BJ (cell line): ENCODE results near the gene IFNGR2. TPM values are rescaled to one million over a fixed set of nuclear protein-coding genes. Genes with fewer than 3 reads are reported as not detected.

Experiments used
- CTCF ChIA-PET: fragments of 350-600 bp; formaldehyde crosslinking; extraction: SDS; loops from one replicate; lab custom pipeline; 2021; ENCODE audit warnings: antibody characterized with exemption, inconsistent platforms; lab: Yijun Ruan, JAX
- POLR2A ChIA-PET: fragments of 300-600 bp; sonication (Branson Sonifier 250); formaldehyde crosslinking; extraction: SDS; loops from one replicate; lab custom pipeline; 2021; ENCODE audit warnings: antibody characterized with exemption; lab: Charles Lee
- DNase-seq: peaks from one replicate; pipeline ENCODE4 v3.0.0-alpha.2; 2011; ENCODE audit warnings: low read depth
- H3K27me3 ChIP-seq: 2 replicates; pipeline ENCODE4 v1.6.0; 2011; ENCODE audit warnings: low read length; ENCODE audit not compliant: control insufficient read depth, insufficient read depth
- H3K36me3 ChIP-seq: 2 replicates; pipeline ENCODE4 v1.5.1; 2011; ENCODE audit warnings: low read length; ENCODE audit not compliant: control insufficient read depth, insufficient read depth
- H3K4me3 ChIP-seq: 2 replicates; pipeline ENCODE4 v1.5.1; 2011; ENCODE audit warnings: low read depth, mild to moderate bottlenecking, control low read depth, low read length
- polyA plus RNA-seq: library from polyadenylated mRNA; depleted of rRNA; stranded (reverse); fragments of >200 nt; gene quantifications from 2 replicates; pipeline ENCODE4 v1.2.3, GENCODE V29; 2011
- TF ChIP-seq, protein P1 (sequence below): IDR thresholded peaks from 2 replicates; pipeline ENCODE4 v1.5.1; 2011; ENCODE audit warnings: low read depth, mild to moderate bottlenecking, control low read depth, inconsistent platforms, low read length, moderate library complexity; ENCODE audit not compliant: insufficient read depth

Gene IFNGR2
- polyA plus RNA-seq, 1 experiment: 114 TPM

DNA sequence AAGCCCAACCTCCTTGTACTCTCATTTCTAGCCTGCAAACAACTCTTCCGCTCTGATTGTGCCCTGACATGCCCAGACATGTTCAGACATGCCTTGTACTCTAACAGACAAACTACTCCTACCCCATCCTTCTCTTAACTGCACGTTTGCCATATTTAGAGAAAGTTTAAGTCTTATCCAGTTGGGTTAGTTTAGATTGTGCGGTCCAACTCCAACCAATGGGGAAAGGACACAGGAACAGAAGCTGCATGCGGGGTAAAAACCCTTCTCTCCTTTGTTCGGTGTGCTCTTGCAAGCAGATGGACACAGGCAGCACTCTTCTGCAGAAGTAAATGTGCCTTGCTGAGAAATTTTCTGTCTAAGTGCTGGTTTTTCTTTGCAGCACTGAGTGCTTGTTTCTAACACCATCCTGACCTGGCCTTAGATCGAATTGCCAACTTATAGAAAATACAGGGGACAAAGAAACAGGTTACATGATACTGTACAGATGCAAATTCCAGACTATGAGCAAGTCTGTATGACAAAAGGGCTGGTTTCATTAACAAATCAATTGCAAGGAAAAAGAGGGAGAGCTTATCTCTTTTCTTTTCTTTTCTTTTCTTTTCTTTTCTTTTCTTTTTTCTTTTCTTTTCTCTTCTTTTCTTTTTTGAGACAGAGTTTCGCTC lies 35.8 kb upstream of the IFNGR2 start:
- ChIA-PET CTCF (interaction anchor here (0.8 to 1.3 kb wide), 2 partner anchors 13 to 170 kb away, joined by 3 read pairs; no protein-coding TSS in a partner anchor), POLR2A (no interaction called here)
- TF ChIP-seq, protein P1, sequence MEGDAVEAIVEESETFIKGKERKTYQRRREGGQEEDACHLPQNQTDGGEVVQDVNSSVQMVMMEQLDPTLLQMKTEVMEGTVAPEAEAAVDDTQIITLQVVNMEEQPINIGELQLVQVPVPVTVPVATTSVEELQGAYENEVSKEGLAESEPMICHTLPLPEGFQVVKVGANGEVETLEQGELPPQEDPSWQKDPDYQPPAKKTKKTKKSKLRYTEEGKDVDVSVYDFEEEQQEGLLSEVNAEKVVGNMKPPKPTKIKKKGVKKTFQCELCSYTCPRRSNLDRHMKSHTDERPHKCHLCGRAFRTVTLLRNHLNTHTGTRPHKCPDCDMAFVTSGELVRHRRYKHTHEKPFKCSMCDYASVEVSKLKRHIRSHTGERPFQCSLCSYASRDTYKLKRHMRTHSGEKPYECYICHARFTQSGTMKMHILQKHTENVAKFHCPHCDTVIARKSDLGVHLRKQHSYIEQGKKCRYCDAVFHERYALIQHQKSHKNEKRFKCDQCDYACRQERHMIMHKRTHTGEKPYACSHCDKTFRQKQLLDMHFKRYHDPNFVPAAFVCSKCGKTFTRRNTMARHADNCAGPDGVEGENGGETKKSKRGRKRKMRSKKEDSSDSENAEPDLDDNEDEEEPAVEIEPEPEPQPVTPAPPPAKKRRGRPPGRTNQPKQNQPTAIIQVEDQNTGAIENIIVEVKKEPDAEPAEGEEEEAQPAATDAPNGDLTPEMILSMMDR: no peak
- Histone ChIP-seq H3K36me3 (no peaks in the 10 kb centered on the region), H3K27me3 (no peaks in the 10 kb centered on the region), H3K4me3 (no peak overlapping the region)
- no peak for DNase-seq

DNA sequence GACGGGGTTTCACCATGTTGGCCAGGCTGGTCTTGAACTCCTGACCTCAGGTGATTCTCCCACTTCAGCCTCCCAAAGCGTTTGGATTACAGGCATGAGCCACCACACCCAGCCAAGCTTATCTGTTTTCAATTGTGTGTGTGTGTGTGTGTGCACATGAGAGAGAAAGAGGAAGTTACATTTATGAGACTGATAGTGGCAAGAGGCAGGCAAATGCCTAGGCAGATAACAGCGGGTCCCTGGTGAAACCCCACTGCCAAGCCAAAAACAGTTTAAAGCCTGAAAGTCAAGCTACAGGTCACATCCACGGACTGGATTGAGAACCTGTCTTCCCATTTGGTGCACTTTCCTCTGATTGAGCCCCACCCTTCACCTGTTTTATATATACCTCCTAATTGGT lies 35.1 kb upstream of the IFNGR2 start:
- TF ChIP-seq, protein P1: no peak
- POLR2A ChIA-PET: no interaction called here
- no peaks in the 10 kb centered on the region for H3K36me3 ChIP-seq
- H3K4me3 ChIP-seq: no peak overlapping the region
- DNase-seq: no peak
- CTCF ChIA-PET: interaction anchor here (1.3 kb wide), 1 partner anchor 13 kb away, joined by 3 read pairs; no protein-coding TSS in a partner anchor
- no peaks in the 10 kb centered on the region for H3K27me3 ChIP-seq

DNA sequence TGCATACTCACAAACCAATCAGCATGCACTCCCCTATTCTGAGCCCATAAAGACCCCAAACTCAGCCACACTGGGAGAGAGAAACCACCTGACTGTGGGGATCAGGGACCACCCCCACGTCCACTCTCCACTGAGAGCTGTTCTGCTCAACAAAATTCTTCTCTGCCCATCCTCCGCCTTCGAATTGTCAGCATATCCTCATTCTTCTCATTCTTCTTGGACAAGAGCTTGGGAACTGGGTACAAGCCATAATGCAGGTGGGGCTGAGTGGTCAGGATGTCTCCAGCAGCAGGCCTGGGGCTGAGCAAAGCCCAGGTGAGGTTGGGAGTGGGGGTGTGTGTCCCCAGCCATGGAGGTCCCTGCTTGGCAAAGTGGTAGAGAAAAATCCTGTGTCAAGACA lies 34.6 kb upstream of the IFNGR2 start:
- H3K36me3 ChIP-seq: no peaks in the 10 kb centered on the region
- no peaks in the 10 kb centered on the region for H3K27me3 ChIP-seq
- no peak for DNase-seq
- ChIA-PET CTCF (interaction anchor here (0.7 to 2.0 kb wide), 3 partner anchors 7 to 141 kb away, joined by 3 to 8 read pairs (median 3); no protein-coding TSS in a partner anchor), POLR2A (no interaction called here)
- TF ChIP-seq, protein P1: no peak
- H3K4me3 ChIP-seq: no peak overlapping the region

DNA sequence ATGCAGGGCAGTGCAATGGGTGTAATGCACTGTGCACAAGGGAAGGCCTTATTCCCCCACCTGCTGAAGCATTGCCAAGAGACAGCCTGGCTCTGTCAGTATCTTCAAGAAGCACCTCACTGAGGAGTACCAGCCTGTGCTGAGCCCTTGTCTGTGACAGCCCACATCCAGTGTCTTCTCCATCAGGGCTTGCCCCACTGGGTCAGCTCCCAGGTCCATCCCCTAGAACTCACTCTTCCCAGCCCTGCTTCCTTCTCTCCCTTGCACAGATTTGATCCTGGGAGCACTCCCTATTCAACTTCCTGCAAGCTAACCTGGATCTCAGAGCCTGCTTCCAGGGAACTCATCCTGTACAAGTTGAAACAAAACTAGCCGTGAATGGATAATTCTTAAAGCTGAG lies 33.6 kb upstream of the IFNGR2 start:
- ChIA-PET POLR2A (no interaction called here), CTCF (interaction anchor here (0.6 to 2.0 kb wide), 4 partner anchors 8 to 369 kb away, joined by 3 to 8 read pairs (median 4); no protein-coding TSS in a partner anchor)
- H3K36me3 ChIP-seq: no peaks in the 10 kb centered on the region
- no peak for DNase-seq
- TF ChIP-seq, protein P1: no peak
- no peaks in the 10 kb centered on the region for H3K27me3 ChIP-seq
- H3K4me3 ChIP-seq: no peak overlapping the region

DNA sequence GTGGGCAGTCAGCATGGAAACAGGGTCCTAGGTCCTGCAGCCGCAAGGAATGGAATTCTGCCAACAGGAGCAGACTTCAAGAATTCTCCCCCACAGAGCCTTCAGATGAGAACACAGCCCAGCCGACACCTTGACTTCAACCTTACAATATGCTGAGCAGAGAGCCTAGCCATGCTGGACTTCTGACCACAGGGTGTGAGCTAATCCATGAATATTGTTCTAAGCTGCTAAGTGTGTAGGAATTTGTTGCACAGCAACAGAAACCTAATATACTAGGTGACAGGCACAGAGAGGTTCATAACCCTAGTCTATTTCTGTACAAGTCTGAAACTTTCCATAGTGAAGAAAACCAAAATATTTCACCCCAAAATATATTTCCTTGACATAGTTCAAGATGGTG lies 32.9 kb upstream of the IFNGR2 start:
- POLR2A ChIA-PET: no interaction called here
- no peaks in the 10 kb centered on the region for H3K27me3 ChIP-seq
- no peak for DNase-seq
- CTCF ChIA-PET: interaction anchor here (0.8 to 2.0 kb wide), 4 partner anchors 9 to 173 kb away, joined by 3 to 8 read pairs (median 4); no protein-coding TSS in a partner anchor
- no peaks in the 10 kb centered on the region for H3K36me3 ChIP-seq
- H3K4me3 ChIP-seq: no peak overlapping the region
- TF ChIP-seq, protein P1: no peak
